BJ (cell line): ENCODE data around the gene E2F1. TPM values are rescaled to one million over a fixed set of nuclear protein-coding genes. Genes with fewer than 3 reads are reported as not detected.
A peak's percentile ranks its signal among the peaks of the same experiment; 100 is the strongest.

ENCODE experiments used
- CTCF ChIA-PET: fragments of 350-600 bp; formaldehyde crosslinking; extraction: SDS; loops from one replicate; lab custom pipeline; 2021; ENCODE audit warnings: antibody characterized with exemption, inconsistent platforms; lab: Yijun Ruan, JAX
- POLR2A ChIA-PET: fragments of 300-600 bp; sonication (Branson Sonifier 250); formaldehyde crosslinking; extraction: SDS; loops from one replicate; lab custom pipeline; 2021; ENCODE audit warnings: antibody characterized with exemption; lab: Charles Lee
- DNase-seq: peaks from one replicate; pipeline ENCODE4 v3.0.0-alpha.2; 2011; ENCODE audit warnings: low read depth
- H3K27me3 ChIP-seq: 2 replicates; pipeline ENCODE4 v1.6.0; 2011; ENCODE audit warnings: low read length; ENCODE audit not compliant: control insufficient read depth, insufficient read depth
- H3K36me3 ChIP-seq: 2 replicates; pipeline ENCODE4 v1.5.1; 2011; ENCODE audit warnings: low read length; ENCODE audit not compliant: control insufficient read depth, insufficient read depth
- H3K4me3 ChIP-seq: 2 replicates; pipeline ENCODE4 v1.5.1; 2011; ENCODE audit warnings: low read depth, mild to moderate bottlenecking, control low read depth, low read length
- polyA plus RNA-seq: library from polyadenylated mRNA; depleted of rRNA; stranded (reverse); fragments of >200 nt; gene quantifications from 2 replicates; pipeline ENCODE4 v1.2.3, GENCODE V29; 2011
- TF ChIP-seq, protein P1 (sequence below): IDR thresholded peaks from 2 replicates; pipeline ENCODE4 v1.5.1; 2011; ENCODE audit warnings: low read depth, mild to moderate bottlenecking, control low read depth, inconsistent platforms, low read length, moderate library complexity; ENCODE audit not compliant: insufficient read depth

E2F1 gene
- polyA plus RNA-seq, 1 experiment, result 7.5 TPM

DNA sequence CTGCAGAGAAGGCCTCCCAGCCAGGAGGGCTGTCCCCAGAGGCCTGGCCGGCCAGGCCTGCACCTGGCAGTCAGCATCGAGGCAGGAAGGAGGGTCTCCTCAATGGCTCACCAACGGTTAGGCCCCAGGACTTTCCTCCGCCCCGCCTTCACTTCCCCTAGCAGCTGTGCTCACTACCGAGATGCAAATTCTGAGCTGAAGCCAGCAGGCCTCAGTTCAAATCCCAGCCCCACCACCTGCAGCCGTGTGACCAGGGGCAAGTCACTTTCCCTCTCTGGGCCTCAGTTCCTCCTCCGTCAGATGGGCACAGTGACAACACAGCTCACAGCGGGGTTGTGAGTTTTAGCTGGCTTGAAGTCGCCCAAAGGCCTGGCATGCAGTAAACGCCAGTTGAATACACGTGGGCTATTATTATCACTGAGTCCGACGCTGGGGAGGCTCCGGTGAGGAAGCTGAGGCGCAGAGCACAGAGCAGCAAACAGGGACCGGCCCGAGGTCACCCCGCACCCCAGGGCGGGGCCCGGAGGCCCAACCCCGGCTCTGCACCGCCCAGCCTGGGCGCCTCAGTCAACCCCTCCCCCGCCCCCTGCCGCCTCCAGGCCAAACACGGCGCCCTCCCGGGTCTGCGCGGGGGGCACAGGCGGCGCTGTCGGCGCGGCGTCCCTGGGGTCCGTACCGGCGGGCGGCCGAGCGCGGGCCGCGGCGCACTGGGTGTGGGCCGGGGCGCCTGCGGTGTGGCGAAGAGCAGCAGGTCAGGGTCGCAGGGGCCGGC, 671 bp downstream of the E2F1 start:
- CTCF ChIA-PET, result interaction anchor here (0.8 to 1.5 kb wide), 2 partner anchors 10 to 17 kb away, joined by 3 to 4 read pairs; no protein-coding TSS in a partner anchor
- TF ChIP-seq, protein P1, sequence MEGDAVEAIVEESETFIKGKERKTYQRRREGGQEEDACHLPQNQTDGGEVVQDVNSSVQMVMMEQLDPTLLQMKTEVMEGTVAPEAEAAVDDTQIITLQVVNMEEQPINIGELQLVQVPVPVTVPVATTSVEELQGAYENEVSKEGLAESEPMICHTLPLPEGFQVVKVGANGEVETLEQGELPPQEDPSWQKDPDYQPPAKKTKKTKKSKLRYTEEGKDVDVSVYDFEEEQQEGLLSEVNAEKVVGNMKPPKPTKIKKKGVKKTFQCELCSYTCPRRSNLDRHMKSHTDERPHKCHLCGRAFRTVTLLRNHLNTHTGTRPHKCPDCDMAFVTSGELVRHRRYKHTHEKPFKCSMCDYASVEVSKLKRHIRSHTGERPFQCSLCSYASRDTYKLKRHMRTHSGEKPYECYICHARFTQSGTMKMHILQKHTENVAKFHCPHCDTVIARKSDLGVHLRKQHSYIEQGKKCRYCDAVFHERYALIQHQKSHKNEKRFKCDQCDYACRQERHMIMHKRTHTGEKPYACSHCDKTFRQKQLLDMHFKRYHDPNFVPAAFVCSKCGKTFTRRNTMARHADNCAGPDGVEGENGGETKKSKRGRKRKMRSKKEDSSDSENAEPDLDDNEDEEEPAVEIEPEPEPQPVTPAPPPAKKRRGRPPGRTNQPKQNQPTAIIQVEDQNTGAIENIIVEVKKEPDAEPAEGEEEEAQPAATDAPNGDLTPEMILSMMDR, result no peak
- no peaks in the 10 kb centered on the region for H3K27me3 ChIP-seq
- no peaks in the 10 kb centered on the region for H3K36me3 ChIP-seq
- no peak for DNase-seq
- POLR2A ChIA-PET, result interaction anchor here (0.6 to 0.9 kb wide), 2 partner anchors 11 to 21 kb away, joined by 4 to 5 read pairs; no protein-coding TSS in a partner anchor
- peak overlapping the region; percentile 35 for H3K4me3 ChIP-seq

DNA sequence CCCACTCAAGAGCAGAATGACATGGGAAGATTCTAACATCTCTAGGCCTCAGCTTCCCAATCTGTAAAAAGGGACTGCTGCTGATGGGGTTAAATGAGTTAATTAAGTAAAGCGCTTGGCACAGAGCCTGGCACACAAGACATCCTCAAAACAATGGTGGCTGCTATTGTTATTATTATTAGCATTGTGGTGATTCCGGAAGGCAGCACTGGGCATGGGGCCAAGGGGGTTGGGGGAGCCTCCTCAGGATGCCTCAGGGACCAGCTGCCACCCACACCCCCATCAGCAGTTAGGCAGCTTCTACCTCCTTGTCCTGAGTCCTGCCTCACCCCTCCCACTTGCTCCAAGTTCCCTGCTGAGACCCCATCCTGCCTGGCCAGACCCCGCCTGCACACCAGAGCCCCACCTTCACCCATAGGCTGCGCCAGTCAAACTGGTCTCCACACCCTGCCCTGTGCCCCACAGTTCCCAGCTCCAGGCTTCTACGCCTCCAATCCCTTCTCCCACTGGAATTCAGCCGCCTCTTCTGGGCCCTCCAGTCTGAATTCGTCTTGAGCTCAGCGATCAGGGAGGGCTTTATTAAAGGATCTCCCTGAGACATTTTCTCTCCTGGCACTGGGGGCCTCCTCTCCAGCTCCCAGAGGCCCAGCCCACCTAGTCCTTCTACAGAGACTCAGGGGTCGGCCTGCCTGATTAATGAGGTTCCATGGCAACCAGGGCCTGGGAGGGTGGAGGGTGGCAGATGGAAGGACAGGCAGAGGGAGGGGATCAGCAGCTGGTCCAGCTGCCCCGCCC, 1.5 kb downstream of the E2F1 start:
- Histone ChIP-seq H3K27me3 (no peaks in the 10 kb centered on the region), H3K4me3 (peak overlapping the region; percentile 35), H3K36me3 (no peaks in the 10 kb centered on the region)
- TF ChIP-seq, protein P1, result no peak
- ChIA-PET POLR2A (interaction anchor here (0.9 kb wide), 1 partner anchor 20 kb away, joined by 5 read pairs; no protein-coding TSS in a partner anchor), CTCF (interaction anchor here (0.8 to 1.5 kb wide), 3 partner anchors 10 to 17 kb away, joined by 3 to 4 read pairs (median 3); no protein-coding TSS in a partner anchor)
- DNase-seq, result no peak

DNA sequence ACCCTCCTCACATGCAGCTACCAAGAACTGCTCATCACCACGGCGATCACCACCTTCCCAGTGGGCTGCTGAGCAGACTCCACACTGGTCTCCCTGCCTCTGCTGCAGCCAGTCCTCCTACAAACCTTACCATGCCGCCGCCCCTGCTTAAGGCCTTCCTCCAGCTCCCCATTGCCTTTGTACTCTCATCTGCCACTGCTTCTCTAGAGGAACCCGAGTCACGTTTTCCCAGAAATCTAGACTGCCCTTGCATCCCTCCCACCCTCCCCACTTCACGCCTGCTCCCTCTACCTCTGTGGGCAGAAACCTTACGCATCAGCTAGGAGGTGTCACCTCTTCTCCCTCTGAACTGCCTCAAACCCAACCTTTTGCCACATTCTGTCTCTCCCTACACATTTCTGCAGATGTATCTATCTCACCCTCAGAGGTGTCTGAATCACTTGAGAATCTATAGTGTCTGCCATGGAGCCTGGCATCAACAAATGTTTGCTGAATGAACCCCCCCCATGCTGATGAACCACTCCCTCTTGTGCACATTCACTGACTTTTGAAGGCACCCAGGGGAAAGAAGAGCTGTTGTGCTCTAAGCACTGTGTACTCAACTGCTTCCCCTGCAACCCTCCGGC, 4.3 kb downstream of the E2F1 start:
- TF ChIP-seq, protein P1, result no peak
- Histone ChIP-seq H3K4me3 (no peak overlapping the region), H3K36me3 (no peaks in the 10 kb centered on the region), H3K27me3 (no peaks in the 10 kb centered on the region)
- DNase-seq, result no peak
- ChIA-PET CTCF (interaction anchor here (3.3 kb wide), 1 partner anchor 14 kb away, joined by 16 read pairs; the partner anchor contains the start of gene ACTL10), POLR2A (no interaction called here)

DNA sequence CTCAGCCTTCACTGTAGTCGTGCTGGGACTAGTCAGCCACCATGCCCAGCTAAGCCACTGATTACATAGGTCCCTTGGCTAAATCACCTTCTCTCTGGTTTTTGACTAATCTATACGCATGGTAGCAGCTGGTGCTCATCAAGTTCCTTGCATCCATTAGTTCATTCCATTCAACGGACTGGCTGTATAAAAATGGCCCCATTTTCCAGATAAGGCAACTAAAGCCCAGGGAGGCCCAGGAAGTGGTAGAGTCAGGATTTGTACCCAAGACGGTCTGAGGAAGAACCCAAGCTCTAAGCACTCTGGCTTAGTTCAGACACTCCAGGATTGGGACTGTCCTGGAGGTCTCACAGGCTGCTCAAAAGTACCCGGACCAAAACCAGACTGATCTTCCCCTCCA, 4.9 kb downstream of the E2F1 start:
- DNase-seq, result no peak
- ChIA-PET CTCF (interaction anchor here (3.3 kb wide), 1 partner anchor 13 kb away, joined by 16 read pairs; the partner anchor contains the start of gene ACTL10), POLR2A (no interaction called here)
- Histone ChIP-seq H3K27me3 (no peaks in the 10 kb centered on the region), H3K4me3 (no peak overlapping the region), H3K36me3 (no peaks in the 10 kb centered on the region)
- TF ChIP-seq, protein P1, result no peak
